Measurements from ENCODE around the gene KCTD11.

Gene KCTD11

DNA sequence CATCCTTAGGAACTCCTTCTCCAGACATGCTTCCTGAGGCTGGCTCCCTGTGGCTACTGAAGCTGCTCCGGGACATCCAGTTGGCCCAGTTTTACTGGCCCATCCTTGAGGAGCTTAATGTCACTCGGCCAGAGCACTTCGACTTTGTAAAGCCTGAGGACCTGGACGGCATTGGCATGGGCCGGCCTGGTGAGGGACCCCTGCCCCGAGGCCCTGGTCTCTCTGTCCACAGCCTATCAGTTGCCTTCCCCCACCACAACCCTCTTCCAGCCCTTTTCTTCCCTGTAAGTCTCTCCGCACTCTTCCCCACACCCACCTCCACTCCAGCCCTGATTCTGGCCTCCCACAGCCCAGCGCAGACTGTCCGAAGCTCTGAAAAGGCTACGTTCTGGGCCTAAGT lies 30.9 kb downstream of the KCTD11 start:
- H3K27ac ChIP-seq (ENCODE audit: low read depth, low read length): no peak overlapping the region
- H3K9me3 ChIP-seq (ENCODE audit: control insufficient read depth, insufficient read depth, low read depth, low read length): peaks cover 4% of the 10 kb centered on the region; the same call in 1 of the 2 replicates
- H3K27me3 ChIP-seq (ENCODE audit: control insufficient read depth, insufficient read depth, low read length): peaks cover 56% of the 10 kb centered on the region
- no peak overlapping the region for H3K9ac ChIP-seq (ENCODE audit: low read length)
- peaks cover 12% of the 10 kb centered on the region for H3K36me3 ChIP-seq (ENCODE audit: control insufficient read depth, insufficient read depth, low read length)
- H3K4me1 ChIP-seq (ENCODE audit: control insufficient read depth, insufficient read depth, low read length): peaks cover 26% of the 10 kb centered on the region
- no peak overlapping the region for H3K4me3 ChIP-seq (ENCODE audit: low read depth, low read length)

GRCh38 chr17:7383371-7383741 lies 31.4 kb downstream of the KCTD11 start:
- Histone ChIP-seq H3K27me3 (ENCODE audit: control insufficient read depth, insufficient read depth, low read length) (peaks cover 56% of the 10 kb centered on the region), H3K9ac (ENCODE audit: low read length) (peak overlapping the region; percentile 34)

DNA sequence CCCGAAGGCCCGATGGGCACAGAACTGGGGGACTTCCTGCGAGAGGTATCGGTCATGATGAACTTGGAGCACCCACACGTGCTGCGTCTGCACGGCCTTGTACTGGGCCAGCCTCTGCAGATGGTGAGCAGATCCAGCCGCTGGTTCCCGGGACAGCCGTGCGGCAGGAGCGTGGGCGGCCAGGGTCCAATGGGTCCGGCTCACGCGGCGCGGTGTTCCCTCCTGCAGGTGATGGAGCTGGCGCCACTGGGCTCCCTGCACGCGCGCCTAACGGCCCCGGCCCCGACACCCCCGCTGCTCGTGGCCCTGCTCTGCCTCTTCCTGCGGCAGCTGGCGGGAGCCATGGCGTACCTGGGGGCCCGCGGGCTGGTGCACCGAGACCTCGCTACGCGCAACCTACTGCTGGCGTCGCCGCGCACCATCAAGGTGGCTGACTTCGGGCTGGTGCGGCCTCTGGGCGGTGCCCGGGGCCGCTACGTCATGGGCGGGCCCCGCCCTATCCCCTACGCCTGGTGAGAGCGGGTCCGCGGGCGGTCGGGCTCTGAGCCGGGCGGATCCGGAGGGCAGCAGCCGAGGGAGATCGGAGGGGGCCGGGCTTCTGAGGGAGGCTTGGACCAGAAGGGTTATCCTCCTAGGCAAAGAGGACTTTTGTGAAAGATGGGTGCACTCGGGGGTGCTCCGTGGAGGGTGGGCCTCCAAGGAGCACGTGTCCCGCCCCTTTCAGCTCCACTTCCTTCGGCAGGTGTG lies 32.0 kb downstream of the KCTD11 start:
- peak overlapping the region; percentile 42 for H3K9ac ChIP-seq (ENCODE audit: low read length)
- peaks cover 56% of the 10 kb centered on the region for H3K27me3 ChIP-seq (ENCODE audit: control insufficient read depth, insufficient read depth, low read length)
- H3K36me3 ChIP-seq (ENCODE audit: control insufficient read depth, insufficient read depth, low read length): peaks cover 22% of the 10 kb centered on the region
- H3K27ac ChIP-seq (ENCODE audit: low read depth, low read length): no peak overlapping the region
- peaks cover 4% of the 10 kb centered on the region; the same call in 1 of the 2 replicates for H3K9me3 ChIP-seq (ENCODE audit: control insufficient read depth, insufficient read depth, low read depth, low read length)
- H3K4me1 ChIP-seq (ENCODE audit: control insufficient read depth, insufficient read depth, low read length): peaks cover 26% of the 10 kb centered on the region
- peak overlapping the region; percentile 54 for H3K4me3 ChIP-seq (ENCODE audit: low read depth, low read length)

More at GRCh38 chr17:7383371-7383741, 31.4 kb downstream of the KCTD11 start:
- H3K27ac ChIP-seq (ENCODE audit: low read depth, low read length): no peak overlapping the region
- H3K36me3 ChIP-seq (ENCODE audit: control insufficient read depth, insufficient read depth, low read length): peaks cover 16% of the 10 kb centered on the region
- peak overlapping the region; percentile 54 for H3K4me3 ChIP-seq (ENCODE audit: low read depth, low read length)
- H3K4me1 ChIP-seq (ENCODE audit: control insufficient read depth, insufficient read depth, low read length): peaks cover 26% of the 10 kb centered on the region
- H3K9me3 ChIP-seq (ENCODE audit: control insufficient read depth, insufficient read depth, low read depth, low read length): peaks cover 4% of the 10 kb centered on the region; the same call in 1 of the 2 replicates

- H3K4me3 ChIP-seq (ENCODE audit: low read depth, low read length): peak overlapping the region; percentile 54
- H3K9ac ChIP-seq (ENCODE audit: low read length): peak overlapping the region; percentile 42
- peaks cover 26% of the 10 kb centered on the region for H3K4me1 ChIP-seq (ENCODE audit: control insufficient read depth, insufficient read depth, low read length)
- H3K27ac ChIP-seq (ENCODE audit: low read depth, low read length): no peak overlapping the region
- H3K27me3 ChIP-seq (ENCODE audit: control insufficient read depth, insufficient read depth, low read length): peaks cover 50% of the 10 kb centered on the region
- peaks cover 28% of the 10 kb centered on the region for H3K36me3 ChIP-seq (ENCODE audit: control insufficient read depth, insufficient read depth, low read length)
- H3K9me3 ChIP-seq (ENCODE audit: control insufficient read depth, insufficient read depth, low read depth, low read length): no peaks in the 10 kb centered on the region
Observed at GRCh38 chr17:7384489-7385081, 32.6 kb downstream of the KCTD11 start.

DNA sequence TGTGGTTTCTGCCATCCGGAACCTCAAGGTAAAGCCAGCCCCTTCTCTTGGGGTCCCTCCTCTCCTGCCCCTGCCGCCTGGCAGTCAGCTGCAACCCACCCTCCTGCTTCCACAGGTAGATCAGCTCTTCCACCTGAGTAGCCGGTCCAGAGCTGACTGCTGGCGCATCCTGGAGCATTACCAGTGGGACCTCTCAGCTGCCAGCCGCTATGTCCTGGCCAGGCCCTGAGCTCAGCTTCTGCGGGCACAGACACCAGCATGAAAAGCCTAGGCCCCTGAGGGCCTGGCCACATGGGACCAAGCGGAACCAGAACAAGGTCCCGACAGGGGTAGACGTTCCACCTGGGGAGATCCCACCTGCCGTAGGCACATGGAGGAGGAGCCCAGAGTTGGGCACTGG lies 36.9 kb downstream of the KCTD11 start:
- Histone ChIP-seq H3K9ac (ENCODE audit: low read length) (no peak overlapping the region), H3K27ac (ENCODE audit: low read depth, low read length) (no peak overlapping the region), H3K36me3 (ENCODE audit: control insufficient read depth, insufficient read depth, low read length) (peaks cover 54% of the 10 kb centered on the region), H3K4me3 (ENCODE audit: low read depth, low read length) (no peak overlapping the region), H3K9me3 (ENCODE audit: control insufficient read depth, insufficient read depth, low read depth, low read length) (no peaks in the 10 kb centered on the region), H3K4me1 (ENCODE audit: control insufficient read depth, insufficient read depth, low read length) (peaks cover 14% of the 10 kb centered on the region), H3K27me3 (ENCODE audit: control insufficient read depth, insufficient read depth, low read length) (peaks cover 9% of the 10 kb centered on the region)

DNA sequence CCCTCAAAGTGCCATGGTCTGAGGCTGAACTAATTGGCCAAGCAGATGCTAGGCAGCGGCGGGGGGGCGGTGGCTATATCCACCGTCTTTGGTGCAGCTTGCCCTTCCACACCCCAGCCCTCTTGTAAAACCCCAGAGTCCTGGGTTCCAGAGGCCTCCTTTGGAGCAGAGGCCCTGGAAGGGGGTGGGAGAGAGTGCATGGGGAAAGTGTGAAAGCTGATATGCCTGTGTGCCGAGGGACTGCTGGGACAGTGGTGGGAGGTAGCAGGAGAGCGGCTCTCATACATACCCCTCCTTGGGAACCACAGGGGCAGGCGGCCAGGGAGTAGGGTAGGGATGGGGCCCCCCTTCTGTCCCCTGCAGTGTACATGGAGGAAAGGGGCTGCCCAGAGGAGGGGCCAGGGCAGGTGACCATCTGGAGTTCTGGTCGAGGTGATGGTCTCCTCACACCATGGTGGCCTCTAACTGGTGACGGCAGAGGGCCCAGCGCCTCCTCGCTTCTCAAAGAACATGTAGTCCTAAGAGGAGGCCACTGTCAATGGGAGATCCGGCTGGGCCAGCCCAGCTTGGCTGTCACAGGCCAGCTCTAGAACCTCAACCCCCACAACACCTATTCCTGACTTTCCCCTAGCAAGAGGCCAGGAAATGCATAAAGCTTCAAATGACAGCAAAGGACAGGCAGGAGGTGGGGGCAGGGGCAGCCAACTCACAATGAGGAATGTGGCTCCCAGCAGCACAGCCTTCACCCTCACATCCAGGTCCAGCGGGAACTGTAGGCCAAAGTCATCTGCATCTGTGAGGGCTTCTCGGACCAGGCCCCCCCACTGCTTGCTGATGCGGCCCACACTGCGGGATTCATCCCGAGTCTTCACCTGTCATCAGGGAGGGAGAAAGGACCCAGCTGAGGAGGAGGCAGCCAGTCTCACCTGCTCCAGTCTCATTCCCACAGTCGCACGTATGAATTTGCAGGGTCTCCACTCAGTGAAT lies 38.3 kb downstream of the KCTD11 start:
- Histone ChIP-seq H3K36me3 (ENCODE audit: control insufficient read depth, insufficient read depth, low read length) (peaks cover 54% of the 10 kb centered on the region), H3K9me3 (ENCODE audit: control insufficient read depth, insufficient read depth, low read depth, low read length) (no peaks in the 10 kb centered on the region), H3K9ac (ENCODE audit: low read length) (no peak overlapping the region), H3K27me3 (ENCODE audit: control insufficient read depth, insufficient read depth, low read length) (no peaks in the 10 kb centered on the region), H3K27ac (ENCODE audit: low read depth, low read length) (no peak overlapping the region), H3K4me1 (ENCODE audit: control insufficient read depth, insufficient read depth, low read length) (peaks cover 11% of the 10 kb centered on the region; the same call in 1 of the 2 replicates), H3K4me3 (ENCODE audit: low read depth, low read length) (no peak overlapping the region)

GRCh38 chr17:7391307-7391706 lies 39.3 kb downstream of the KCTD11 start:
- Histone ChIP-seq H3K9ac (ENCODE audit: low read length) (no peak overlapping the region), H3K4me1 (ENCODE audit: control insufficient read depth, insufficient read depth, low read length) (peaks cover 11% of the 10 kb centered on the region; the same call in 1 of the 2 replicates), H3K9me3 (ENCODE audit: control insufficient read depth, insufficient read depth, low read depth, low read length) (no peaks in the 10 kb centered on the region), H3K36me3 (ENCODE audit: control insufficient read depth, insufficient read depth, low read length) (peaks cover 52% of the 10 kb centered on the region), H3K4me3 (ENCODE audit: low read depth, low read length) (no peak overlapping the region), H3K27me3 (ENCODE audit: control insufficient read depth, insufficient read depth, low read length) (no peaks in the 10 kb centered on the region), H3K27ac (ENCODE audit: low read depth, low read length) (no peak overlapping the region)

GRCh38 chr17:7392696-7393612 lies 41.0 kb downstream of the KCTD11 start:
- H3K27ac ChIP-seq (ENCODE audit: low read depth, low read length): no peak overlapping the region

DNA sequence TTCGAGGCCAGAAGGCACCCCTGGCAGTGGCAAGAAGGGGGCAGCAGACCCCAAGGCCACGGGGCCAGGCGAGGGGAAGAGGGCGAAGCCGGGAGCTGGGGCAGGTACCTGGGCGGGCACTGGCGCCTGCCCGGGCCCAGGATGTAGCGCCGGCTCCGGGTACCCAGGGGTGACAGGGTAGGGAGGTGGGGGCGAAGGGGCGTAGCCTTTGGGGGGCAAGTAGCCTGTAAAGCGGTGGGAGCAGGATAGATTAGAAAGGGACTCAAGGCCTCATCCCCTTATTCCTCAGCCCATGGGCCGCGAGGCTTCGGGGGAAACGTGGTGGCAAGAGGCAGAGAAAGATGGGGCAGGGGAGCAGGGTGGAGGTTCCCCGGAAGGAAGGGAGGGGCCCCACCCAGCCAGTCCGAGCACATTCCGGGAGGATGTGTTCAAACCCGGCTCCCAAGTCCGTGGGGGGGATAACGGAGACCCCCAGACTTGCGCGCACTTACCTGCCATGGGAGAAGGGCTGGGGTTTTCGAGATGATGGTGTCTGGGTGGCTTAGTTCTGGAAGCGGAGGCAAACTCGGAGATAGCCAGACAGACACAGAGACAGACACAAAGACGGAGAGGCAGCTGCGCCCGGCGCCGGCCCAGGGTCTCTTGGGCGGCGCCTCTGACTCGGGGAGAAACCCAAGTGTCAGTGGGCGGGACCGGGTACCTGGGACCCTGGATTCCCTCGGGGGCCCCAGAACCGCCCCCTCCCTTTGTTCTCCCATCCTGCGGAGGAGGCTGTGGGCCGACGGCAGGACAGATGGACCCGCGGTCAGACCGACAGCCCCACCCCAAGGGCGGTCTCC lies 41.9 kb downstream of the KCTD11 start:
- Histone ChIP-seq H3K4me1 (ENCODE audit: control insufficient read depth, insufficient read depth, low read length) (peaks cover 11% of the 10 kb centered on the region; the same call in 1 of the 2 replicates), H3K27ac (ENCODE audit: low read depth, low read length) (no peak overlapping the region), H3K36me3 (ENCODE audit: control insufficient read depth, insufficient read depth, low read length) (peaks cover 33% of the 10 kb centered on the region)

More at GRCh38 chr17:7392696-7393612, 41.0 kb downstream of the KCTD11 start:
- Histone ChIP-seq H3K27me3 (ENCODE audit: control insufficient read depth, insufficient read depth, low read length) (no peaks in the 10 kb centered on the region), H3K4me3 (ENCODE audit: low read depth, low read length) (peak overlapping the region; percentile 66), H3K9me3 (ENCODE audit: control insufficient read depth, insufficient read depth, low read depth, low read length) (no peaks in the 10 kb centered on the region), H3K36me3 (ENCODE audit: control insufficient read depth, insufficient read depth, low read length) (peaks cover 42% of the 10 kb centered on the region), H3K4me1 (ENCODE audit: control insufficient read depth, insufficient read depth, low read length) (peaks cover 11% of the 10 kb centered on the region; the same call in 1 of the 2 replicates), H3K9ac (ENCODE audit: low read length) (no peak overlapping the region)

More for the DNA sequence above, 41.9 kb downstream of the KCTD11 start:
- Histone ChIP-seq H3K27me3 (ENCODE audit: control insufficient read depth, insufficient read depth, low read length) (no peaks in the 10 kb centered on the region), H3K4me3 (ENCODE audit: low read depth, low read length) (peak overlapping the region; percentile 66), H3K9me3 (ENCODE audit: control insufficient read depth, insufficient read depth, low read depth, low read length) (no peaks in the 10 kb centered on the region), H3K9ac (ENCODE audit: low read length) (peak overlapping the region; percentile 40)

Data from HUES6 (cell line).